ENCODE results near the gene ADPRHL1.

DNA sequence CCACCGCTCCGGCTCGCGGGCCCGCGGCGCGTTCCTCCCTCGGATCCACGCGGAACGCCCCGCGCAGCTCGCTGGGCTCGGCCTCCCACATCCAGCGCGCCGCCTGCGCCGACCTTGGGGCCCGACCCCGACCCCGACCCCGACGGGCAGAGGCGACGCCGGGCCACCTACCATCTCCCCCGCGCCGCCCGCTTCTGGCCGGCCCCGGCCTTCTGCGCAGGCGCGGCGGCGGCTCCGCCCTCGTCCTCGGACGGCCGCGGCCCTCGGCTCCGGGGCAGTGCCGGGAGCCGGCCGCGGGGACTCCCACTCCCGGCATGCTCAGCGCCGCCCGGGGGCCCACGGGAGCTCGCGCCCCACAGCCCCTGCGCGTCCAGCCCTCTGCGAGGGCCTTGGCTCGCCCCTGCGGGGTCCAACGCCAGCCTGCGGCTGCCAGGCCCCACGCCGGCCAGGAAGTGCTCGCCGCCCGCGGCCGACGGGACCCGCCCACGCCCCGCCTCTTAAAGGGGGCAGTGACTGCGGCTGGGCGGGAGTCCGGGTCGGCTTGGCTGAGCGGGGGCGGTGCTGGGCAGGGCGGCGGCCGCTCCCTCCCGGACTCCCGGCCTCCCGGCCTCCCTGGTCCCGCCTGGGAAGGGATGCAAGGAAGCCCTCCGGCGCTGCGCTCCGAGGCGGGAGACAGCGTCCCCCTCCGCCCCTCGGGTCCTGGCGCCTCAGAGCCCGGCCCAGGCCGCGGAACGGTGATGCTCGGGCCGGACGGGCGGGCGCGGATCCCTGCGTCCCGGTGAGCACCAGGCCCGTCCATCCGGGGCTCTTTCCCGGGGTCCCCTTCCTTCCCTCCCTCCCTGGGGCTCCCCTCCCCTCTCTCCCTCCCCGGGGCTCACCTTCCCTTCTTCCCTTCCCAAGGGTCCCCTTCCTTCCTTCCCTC, 37.5 kb upstream of the ADPRHL1 start, which contains the start of gene DCUN1D2:
- TF ChIP-seq, protein P1, sequence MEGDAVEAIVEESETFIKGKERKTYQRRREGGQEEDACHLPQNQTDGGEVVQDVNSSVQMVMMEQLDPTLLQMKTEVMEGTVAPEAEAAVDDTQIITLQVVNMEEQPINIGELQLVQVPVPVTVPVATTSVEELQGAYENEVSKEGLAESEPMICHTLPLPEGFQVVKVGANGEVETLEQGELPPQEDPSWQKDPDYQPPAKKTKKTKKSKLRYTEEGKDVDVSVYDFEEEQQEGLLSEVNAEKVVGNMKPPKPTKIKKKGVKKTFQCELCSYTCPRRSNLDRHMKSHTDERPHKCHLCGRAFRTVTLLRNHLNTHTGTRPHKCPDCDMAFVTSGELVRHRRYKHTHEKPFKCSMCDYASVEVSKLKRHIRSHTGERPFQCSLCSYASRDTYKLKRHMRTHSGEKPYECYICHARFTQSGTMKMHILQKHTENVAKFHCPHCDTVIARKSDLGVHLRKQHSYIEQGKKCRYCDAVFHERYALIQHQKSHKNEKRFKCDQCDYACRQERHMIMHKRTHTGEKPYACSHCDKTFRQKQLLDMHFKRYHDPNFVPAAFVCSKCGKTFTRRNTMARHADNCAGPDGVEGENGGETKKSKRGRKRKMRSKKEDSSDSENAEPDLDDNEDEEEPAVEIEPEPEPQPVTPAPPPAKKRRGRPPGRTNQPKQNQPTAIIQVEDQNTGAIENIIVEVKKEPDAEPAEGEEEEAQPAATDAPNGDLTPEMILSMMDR (IDR thresholded peaks at IDR 0.05 in 8 of 11, conservative IDR thresholded peaks at IDR 0.05 in 3 of 11) = peak in 1 of 11 experiments; percentile 30
- peak; percentile 79 to 88 (median 88) for TF ChIP-seq POLR2AphosphoS5 (IDR thresholded peaks at IDR 0.05)
- TF ChIP-seq POLR2A (IDR thresholded peaks at IDR 0.05) = peak in 2 of 3 donors; percentile 64 to 68

All from spleen (tissue), 7 donors.